Activated CD4-positive, alpha-beta T cell treated with anti-CD3 and anti-CD28 coated beads, Interleukin-2, amount 50 U/mL, for 4 hours (primary cell): ENCODE results near the gene RASD1.

Experiments
- DNase-seq, 2 experiments: peaks; one replicate each; pipeline ENCODE4 v3.0.0-alpha.2; 2020

Gene RASD1

DNA sequence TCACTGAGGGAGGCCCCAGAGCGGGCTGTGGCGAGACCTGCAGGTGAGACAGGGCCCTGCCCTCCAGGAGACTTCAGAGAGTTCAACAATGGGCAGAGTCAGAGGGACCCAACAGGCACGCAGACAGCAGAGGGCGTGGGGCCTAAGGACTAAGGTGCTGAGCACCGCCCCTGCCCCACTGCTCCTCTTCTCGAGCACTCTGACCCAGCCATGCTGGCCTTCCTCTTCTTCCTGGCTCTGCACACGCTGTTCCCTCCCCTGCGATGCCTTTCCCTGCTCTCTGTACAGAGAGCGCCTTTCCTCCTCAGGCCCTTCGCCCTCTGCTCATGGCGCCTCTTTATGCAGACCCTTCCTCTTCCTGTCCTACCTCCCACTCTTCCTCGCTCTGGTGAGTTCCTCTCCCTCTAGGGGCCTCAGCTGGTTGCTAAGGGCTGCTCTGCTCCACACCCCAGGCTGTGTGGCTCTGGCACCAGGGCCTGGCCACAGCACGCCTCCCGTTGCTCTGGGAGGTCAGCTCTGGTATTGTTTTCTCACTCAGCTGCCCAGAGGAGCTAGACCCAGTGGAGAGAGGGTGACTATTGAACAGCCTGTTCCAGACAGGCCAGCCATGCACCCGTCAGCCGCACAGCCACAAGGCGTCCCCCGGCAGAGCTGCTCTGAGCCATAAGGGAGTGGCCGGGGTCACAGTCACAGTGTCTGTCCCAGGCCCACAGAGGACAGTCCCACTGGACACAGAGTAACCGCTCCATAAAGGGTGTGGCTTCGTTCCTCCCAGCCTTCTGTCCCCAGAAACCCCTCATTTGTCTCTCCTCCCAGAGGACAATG lies 13.6 kb upstream of the RASD1 start:
- no peak for DNase-seq

GRCh38 chr17:17508646-17509591 lies 12.7 kb upstream of the RASD1 start:
- no peak for DNase-seq

- DNase-seq, result no peak
Observed at GRCh38 chr17:17508019-17508535, 11.9 kb upstream of the RASD1 start.

DNA sequence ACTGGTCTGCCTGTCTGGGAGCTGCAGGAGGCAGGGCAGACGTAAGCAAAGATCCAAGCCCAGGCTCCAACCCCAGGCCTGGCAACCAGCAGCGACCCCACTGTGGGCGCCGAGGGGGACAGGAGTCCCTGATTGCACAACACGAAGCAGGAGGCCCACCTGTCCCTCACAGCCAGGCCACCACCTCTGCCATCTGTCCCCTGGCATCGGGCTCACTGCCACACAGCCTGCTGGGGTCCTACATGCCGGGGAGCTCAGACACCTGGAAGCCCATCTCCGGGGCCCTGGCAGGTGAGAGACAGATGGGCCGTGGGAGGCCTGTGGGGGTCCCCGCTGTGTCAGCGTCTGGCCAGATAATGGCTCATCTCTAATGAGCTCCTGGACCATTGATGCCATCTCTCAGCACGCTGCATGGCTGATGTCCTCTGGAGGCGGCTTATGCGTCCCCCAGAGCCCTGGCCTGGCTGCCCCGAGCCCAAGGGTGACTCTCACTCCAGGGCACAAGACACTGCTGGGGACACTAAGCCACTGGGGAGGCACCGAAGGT lies 11.3 kb upstream of the RASD1 start:
- DNase-seq, result no peak

GRCh38 chr17:17506893-17507464 lies 10.8 kb upstream of the RASD1 start:
- DNase-seq, result no peak

- no peak for DNase-seq
Observed at GRCh38 chr17:17506181-17506741, 10.1 kb upstream of the RASD1 start.

GRCh38 chr17:17505610-17506171 lies 9.5 kb upstream of the RASD1 start:
- DNase-seq, result no peak

- no peak for DNase-seq
Observed at GRCh38 chr17:17505151-17505550, 9.0 kb upstream of the RASD1 start.

- no peak for DNase-seq
Observed at GRCh38 chr17:17504341-17505140, 8.3 kb upstream of the RASD1 start.

GRCh38 chr17:17503566-17504130 lies 7.5 kb upstream of the RASD1 start:
- no peak for DNase-seq

GRCh38 chr17:17502741-17503565 lies 6.8 kb upstream of the RASD1 start:
- no peak for DNase-seq

- no peak for DNase-seq
Observed at GRCh38 chr17:17500999-17501605, 4.9 kb upstream of the RASD1 start.

DNA sequence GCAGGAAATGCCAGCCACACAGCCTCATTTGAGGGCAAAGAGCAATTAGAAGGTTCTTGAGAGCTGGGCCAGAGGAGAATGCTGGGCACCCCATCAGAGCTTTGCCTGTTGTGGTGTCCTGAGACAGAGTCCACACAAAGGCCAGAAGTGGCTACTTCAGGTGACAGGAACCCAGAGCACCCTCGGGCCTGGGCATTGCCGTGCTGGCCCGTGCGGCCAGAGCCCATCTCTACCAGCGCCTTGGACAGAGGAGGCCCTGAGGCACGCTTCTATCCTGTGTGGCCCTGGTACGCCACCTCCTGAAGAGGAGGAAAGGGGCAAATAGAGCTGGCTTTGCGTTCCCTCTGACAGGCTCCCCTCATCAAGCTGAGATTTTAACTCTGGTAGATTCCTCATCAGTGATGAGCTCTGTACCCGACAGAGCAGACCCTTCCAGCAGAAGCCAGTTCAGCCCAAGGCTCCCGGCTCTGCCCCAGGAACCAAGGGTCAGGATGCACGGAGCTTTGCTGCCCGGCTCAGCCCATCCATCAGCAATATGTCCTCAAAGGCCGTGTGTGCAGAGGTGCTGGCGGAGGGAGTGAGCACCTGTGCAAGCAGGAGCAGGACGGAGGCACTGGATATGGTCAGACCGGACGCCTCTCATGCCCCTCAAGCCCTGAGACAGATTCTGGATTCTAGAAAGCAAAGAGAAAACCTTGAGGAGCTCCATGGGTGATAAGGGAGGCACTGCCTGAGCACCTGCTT lies 3.4 kb upstream of the RASD1 start:
- no peak for DNase-seq

DNA sequence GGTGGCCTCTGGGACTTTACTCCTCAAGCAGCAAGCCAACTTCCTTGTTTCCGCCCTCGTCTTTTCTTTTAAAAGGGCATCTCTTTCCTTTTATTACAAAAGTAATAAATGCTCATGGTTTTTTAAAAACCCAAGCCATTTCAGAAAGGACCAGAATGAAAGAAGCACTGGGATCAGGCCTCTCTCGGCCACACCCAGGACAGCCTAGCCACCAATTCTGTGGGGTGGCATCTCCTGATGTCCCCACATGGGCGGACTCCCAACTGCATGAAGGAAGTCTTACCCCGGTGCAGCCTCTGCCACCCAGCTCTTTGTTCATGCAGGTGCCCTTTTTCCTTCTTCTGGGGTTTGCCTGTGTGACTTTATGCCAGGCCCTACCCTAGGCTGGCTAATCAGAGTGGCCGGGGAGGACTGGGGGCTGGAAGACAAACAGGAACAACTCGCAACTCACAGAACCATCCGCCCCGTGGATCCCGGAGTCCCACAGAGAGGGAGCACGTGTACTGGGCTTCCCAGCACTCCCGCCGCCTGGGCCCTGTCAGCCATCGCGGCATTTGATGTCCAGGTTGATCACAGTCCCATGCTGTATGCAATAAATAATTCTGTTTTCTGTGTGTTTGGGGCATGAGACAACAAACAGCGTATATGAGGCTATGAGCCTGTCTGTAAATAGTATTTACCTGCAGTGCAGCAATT lies 2.6 kb upstream of the RASD1 start:
- DNase-seq, result no peak

- no peak for DNase-seq
Observed at GRCh38 chr17:17497845-17498520, 1.8 kb upstream of the RASD1 start.

DNA sequence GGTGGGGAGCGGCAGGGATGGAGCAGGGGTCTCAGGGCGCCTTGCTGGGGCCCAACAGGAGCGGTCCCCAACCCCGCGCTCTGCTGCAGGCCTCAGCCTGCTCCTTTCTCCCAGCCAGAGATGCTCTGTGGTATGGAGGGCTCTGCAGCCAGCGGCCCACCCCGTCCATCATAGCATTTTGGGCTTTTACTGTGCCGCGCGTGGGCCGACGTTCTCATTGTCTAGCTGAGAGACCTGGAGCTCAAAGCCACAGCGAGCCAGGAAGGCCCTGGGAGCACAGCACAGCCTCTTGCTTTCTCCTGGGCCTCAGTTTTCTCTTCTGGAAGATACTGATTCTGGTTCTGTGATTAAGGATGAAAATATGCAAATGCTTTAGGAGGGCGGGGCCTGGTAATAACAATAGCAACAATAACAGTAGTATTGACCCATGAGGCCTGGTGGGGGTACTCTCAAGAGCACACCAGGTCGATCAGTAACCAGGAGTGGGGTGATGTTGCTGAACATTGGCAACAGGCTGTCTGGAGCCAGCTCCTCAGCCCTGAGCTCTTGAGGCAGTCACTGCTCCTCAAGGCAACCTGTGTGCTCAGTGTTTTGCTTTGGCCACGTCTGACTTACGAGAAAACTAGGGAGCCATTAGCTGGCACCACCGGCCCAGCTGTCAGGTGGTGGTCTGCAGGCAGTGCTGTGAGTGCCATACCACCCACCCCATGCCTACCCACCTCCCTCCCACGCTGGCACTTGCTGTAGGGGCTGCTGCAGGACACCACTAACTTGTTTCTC lies 1.1 kb upstream of the RASD1 start:
- DNase-seq, result no peak
